ENCODE results near the gene SERP2.

SERP2 gene

DNA sequence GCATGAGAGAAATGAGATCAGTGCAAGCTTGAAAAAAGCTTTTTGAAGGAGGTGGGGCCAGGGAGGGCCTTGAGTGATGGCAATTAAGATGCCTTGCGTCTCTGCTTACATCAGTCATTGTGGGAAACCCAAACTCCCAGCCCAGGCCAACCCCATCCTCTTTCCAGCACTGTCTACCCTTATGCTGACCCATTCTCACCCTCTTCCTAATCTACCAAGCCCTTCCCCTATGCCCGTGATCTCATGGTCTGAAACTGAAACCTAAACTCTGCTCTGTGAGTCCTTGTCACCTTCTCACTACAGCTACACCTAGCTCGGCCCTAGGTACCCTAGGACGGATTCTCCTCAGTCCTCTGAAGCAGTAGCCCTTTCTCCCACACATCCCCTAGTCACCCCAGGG is 36.0 kb upstream of the SERP2 start:
- Histone ChIP-seq H3K4me2 (ENCODE audit: low read length) (no peak overlapping the region), H3K9me3 (ENCODE audit: control insufficient read depth, low read length) (no peaks in the 10 kb centered on the region), H3K4me1 (no peaks in the 10 kb centered on the region), H3K27ac (no peak overlapping the region), H3K79me2 (no peaks in the 10 kb centered on the region), H3K4me3 (ENCODE audit: low read depth, low read length) (no peak overlapping the region), H3K36me3 (ENCODE audit: control insufficient read depth, insufficient read depth, low read length) (no peaks in the 10 kb centered on the region), H2AFZ (no peak overlapping the region), H3K9ac (no peak overlapping the region), H3K27me3 (ENCODE audit: control insufficient read depth, insufficient read depth, low read length) (no peaks in the 10 kb centered on the region)
- TF ChIP-seq, protein P1, sequence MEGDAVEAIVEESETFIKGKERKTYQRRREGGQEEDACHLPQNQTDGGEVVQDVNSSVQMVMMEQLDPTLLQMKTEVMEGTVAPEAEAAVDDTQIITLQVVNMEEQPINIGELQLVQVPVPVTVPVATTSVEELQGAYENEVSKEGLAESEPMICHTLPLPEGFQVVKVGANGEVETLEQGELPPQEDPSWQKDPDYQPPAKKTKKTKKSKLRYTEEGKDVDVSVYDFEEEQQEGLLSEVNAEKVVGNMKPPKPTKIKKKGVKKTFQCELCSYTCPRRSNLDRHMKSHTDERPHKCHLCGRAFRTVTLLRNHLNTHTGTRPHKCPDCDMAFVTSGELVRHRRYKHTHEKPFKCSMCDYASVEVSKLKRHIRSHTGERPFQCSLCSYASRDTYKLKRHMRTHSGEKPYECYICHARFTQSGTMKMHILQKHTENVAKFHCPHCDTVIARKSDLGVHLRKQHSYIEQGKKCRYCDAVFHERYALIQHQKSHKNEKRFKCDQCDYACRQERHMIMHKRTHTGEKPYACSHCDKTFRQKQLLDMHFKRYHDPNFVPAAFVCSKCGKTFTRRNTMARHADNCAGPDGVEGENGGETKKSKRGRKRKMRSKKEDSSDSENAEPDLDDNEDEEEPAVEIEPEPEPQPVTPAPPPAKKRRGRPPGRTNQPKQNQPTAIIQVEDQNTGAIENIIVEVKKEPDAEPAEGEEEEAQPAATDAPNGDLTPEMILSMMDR (IDR thresholded peaks at IDR 0.05) = no peak

DNA sequence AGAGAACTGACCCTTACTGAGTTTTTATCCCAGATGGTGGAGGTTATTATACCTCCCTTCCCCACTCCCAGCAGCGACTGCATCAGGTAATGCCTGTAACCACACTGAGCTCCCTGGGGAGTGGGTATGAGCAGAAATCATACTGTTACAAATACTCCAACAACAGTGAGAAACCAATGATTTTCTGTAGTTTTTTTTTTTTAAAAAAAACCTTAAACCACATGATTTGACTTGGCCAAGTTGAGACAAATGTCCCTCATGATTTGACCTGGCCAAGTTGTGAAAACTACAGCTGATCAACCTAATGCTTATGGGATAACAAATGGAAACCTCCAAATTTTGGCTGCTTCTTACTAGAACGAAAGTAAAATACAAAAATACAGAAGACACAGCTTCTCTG is 33.1 kb upstream of the SERP2 start:
- Histone ChIP-seq H3K9me3 (ENCODE audit: control insufficient read depth, low read length) (no peaks in the 10 kb centered on the region), H3K27ac (no peak overlapping the region), H3K27me3 (ENCODE audit: control insufficient read depth, insufficient read depth, low read length) (no peaks in the 10 kb centered on the region), H2AFZ (no peak overlapping the region), H3K9ac (no peak overlapping the region), H3K4me2 (ENCODE audit: low read length) (no peak overlapping the region), H3K36me3 (ENCODE audit: control insufficient read depth, insufficient read depth, low read length) (no peaks in the 10 kb centered on the region), H3K4me3 (ENCODE audit: low read depth, low read length) (no peak overlapping the region), H3K4me1 (no peaks in the 10 kb centered on the region), H3K79me2 (no peaks in the 10 kb centered on the region)
- TF ChIP-seq, protein P1 (IDR thresholded peaks at IDR 0.05) = no peak

DNA sequence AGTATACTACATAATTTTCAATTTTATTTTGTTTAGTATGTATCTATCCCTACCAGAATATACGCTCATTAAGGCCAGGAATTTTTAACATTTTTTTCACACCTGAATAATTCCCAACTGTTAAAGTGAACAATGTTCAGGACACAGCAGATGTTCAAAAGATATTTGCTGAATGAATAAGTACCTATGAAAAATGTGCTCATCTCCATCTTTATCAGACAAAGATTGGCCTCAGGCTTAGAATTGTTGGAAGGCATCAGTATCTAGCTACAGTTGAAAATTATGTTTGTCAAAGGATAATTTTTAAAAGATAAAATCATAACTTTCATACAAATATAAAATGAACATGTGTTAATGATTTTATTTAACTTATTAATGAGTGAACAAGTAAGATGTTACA is 30.9 kb upstream of the SERP2 start:
- H3K4me1 ChIP-seq = no peaks in the 10 kb centered on the region
- no peaks in the 10 kb centered on the region for H3K27me3 ChIP-seq (ENCODE audit: control insufficient read depth, insufficient read depth, low read length)
- H3K9ac ChIP-seq = no peak overlapping the region
- H3K9me3 ChIP-seq (ENCODE audit: control insufficient read depth, low read length) = no peaks in the 10 kb centered on the region
- no peak overlapping the region for H2AFZ ChIP-seq
- H3K36me3 ChIP-seq (ENCODE audit: control insufficient read depth, insufficient read depth, low read length) = no peaks in the 10 kb centered on the region
- no peaks in the 10 kb centered on the region for H3K79me2 ChIP-seq
- no peak overlapping the region for H3K27ac ChIP-seq
- TF ChIP-seq, protein P1 (IDR thresholded peaks at IDR 0.05) = no peak
- no peak overlapping the region for H3K4me2 ChIP-seq (ENCODE audit: low read length)
- H3K4me3 ChIP-seq (ENCODE audit: low read depth, low read length) = no peak overlapping the region

DNA sequence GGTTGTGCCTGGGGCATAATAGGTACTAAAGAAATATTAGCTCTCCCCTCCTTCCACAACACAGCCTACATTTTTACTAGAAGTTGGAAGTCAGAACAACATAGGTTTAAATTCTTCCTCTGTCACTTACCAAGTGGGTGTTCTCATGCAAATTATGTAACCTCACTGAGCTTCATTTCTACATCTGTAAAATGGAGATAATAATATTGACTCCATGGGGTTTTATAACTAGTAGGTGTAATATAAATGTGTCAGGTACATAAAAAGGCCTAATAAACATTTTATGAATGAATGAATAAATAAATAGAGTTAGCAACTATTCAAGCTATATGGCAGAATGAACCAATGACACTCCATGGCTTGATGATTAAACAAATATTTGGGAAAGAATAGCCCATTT is 27.1 kb upstream of the SERP2 start:
- no peaks in the 10 kb centered on the region for H3K36me3 ChIP-seq (ENCODE audit: control insufficient read depth, insufficient read depth, low read length)

DNA sequence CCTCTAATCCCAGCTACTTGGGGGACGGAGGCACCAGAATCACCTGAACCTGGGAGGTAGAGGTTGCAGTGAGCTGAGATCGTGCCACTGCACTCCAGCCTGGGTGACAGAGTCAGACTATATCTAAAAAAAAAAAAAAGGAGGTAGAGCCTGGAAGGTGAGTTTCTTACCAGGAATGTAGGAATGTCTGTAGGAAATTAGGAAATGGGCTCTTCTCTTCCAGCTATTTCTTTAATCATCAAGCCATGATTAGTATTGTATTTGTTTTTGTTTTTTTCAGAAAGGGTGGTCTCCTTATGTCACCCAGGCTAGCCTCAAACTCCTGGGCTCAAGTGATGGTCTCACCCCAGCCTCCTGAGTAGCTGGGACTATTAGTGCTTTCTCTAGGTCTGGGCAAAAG is 26.3 kb upstream of the SERP2 start:
- Histone ChIP-seq H3K79me2 (no peaks in the 10 kb centered on the region), H3K4me3 (ENCODE audit: low read depth, low read length) (no peak overlapping the region), H3K27me3 (ENCODE audit: control insufficient read depth, insufficient read depth, low read length) (no peaks in the 10 kb centered on the region), H2AFZ (no peak overlapping the region), H3K4me1 (peaks cover 2% of the 10 kb centered on the region), H3K4me2 (ENCODE audit: low read length) (no peak overlapping the region), H3K9ac (no peak overlapping the region), H3K9me3 (ENCODE audit: control insufficient read depth, low read length) (no peaks in the 10 kb centered on the region), H3K27ac (no peak overlapping the region), H3K36me3 (ENCODE audit: control insufficient read depth, insufficient read depth, low read length) (no peaks in the 10 kb centered on the region)
- TF ChIP-seq, protein P1 (IDR thresholded peaks at IDR 0.05) = no peak

More for the DNA sequence above, 27.1 kb upstream of the SERP2 start:
- TF ChIP-seq, protein P1 (IDR thresholded peaks at IDR 0.05) = no peak
- Histone ChIP-seq H3K4me1 (peaks cover 2% of the 10 kb centered on the region), H3K9me3 (ENCODE audit: control insufficient read depth, low read length) (no peaks in the 10 kb centered on the region), H3K4me3 (ENCODE audit: low read depth, low read length) (no peak overlapping the region), H3K27me3 (ENCODE audit: control insufficient read depth, insufficient read depth, low read length) (no peaks in the 10 kb centered on the region), H3K79me2 (no peaks in the 10 kb centered on the region), H3K9ac (no peak overlapping the region), H3K4me2 (ENCODE audit: low read length) (no peak overlapping the region), H2AFZ (no peak overlapping the region), H3K27ac (no peak overlapping the region)
